NK-92 treated with Interleukin-12 subunit alpha and Interleukin-12 subunit beta, amount 100 ng/mL, for 24 hours (cell line): Measurements from ENCODE around the gene ITPK1.
A peak's percentile ranks its signal among the peaks of the same experiment; 100 is the strongest.

ENCODE experiments used
- DNase-seq: peaks from one replicate; lab custom pipeline; 2025; lab: John Stamatoyannopoulos, UW

The ITPK1 gene

GRCh38 chr14:93104961-93105360, 10.8 kb downstream of the ITPK1 start:
- DNase-seq, result no peak

- DNase-seq, result peak; percentile 80
Measured at GRCh38 chr14:93103392-93104080, 12.2 kb downstream of the ITPK1 start.

GRCh38 chr14:93102141-93102540, 13.6 kb downstream of the ITPK1 start:
- no peak for DNase-seq

- no peak for DNase-seq
Measured at GRCh38 chr14:93101181-93101580, 14.5 kb downstream of the ITPK1 start.

- DNase-seq, result no peak
Measured at GRCh38 chr14:93100570-93100969, 15.2 kb downstream of the ITPK1 start.

- no peak for DNase-seq
Measured at GRCh38 chr14:93100100-93100499, 15.6 kb downstream of the ITPK1 start.

- no peak for DNase-seq
Measured at GRCh38 chr14:93099643-93100042, 16.1 kb downstream of the ITPK1 start.

- DNase-seq, result no peak
Measured at GRCh38 chr14:93099196-93099595, 16.5 kb downstream of the ITPK1 start.

- DNase-seq, result no peak
Measured at GRCh38 chr14:93096691-93097322, 18.9 kb downstream of the ITPK1 start.

GRCh38 chr14:93095742-93096510, 19.8 kb downstream of the ITPK1 start:
- no peak for DNase-seq

- no peak for DNase-seq
Measured at GRCh38 chr14:93094121-93094918, 21.4 kb downstream of the ITPK1 start.

- DNase-seq, result no peak
Measured at GRCh38 chr14:93092606-93093556, 22.8 kb downstream of the ITPK1 start.

GRCh38 chr14:93091666-93092065, 24.1 kb downstream of the ITPK1 start:
- DNase-seq, result no peak

- no peak for DNase-seq
Measured at GRCh38 chr14:93090826-93091555, 24.7 kb downstream of the ITPK1 start.

GRCh38 chr14:93089521-93090269, 26.0 kb downstream of the ITPK1 start:
- DNase-seq, result no peak

- peak; percentile 52 for DNase-seq
Measured at GRCh38 chr14:93086441-93087055, 29.2 kb downstream of the ITPK1 start.

- DNase-seq, result no peak
Measured at GRCh38 chr14:93085911-93086310, 29.8 kb downstream of the ITPK1 start.

GRCh38 chr14:93084866-93085857, 30.6 kb downstream of the ITPK1 start:
- no peak for DNase-seq
